ENCODE measurements around the gene ACAA1.

- TF ChIP-seq CTCF (conservative IDR thresholded peaks at IDR 0.05; ENCODE audit: low read depth, low read length), result no peak
- no peak for TF ChIP-seq EZH2 (IDR thresholded peaks at IDR 0.05; ENCODE audit: low read length, unreplicated experiment)
- no peak for TF ChIP-seq EZH2phosphoT487 (IDR thresholded peaks at IDR 0.05; ENCODE audit: borderline replicate concordance, low read length)
These were observed at the start of gene ACAA1 for GRCh38 chr3:38136777-38137614.

Measured in PC-3 (cell line).